Retinal pigment epithelial cell (primary cell): ENCODE measurements around the gene MVK.

ENCODE experiments used
- DNase-seq: peaks from one replicate; pipeline ENCODE4 v3.0.0-alpha.2; 2010; ENCODE audit warnings: low read depth
- H3K4me3 ChIP-seq: 2 replicates; pipeline ENCODE4 v1.5.1; 2011; ENCODE audit warnings: mild to moderate bottlenecking, low read length, control low read depth, moderate library complexity
- TF ChIP-seq, protein P1 (sequence below): conservative IDR thresholded peaks from 2 replicates; pipeline ENCODE4 v1.5.1; 2011; ENCODE audit warnings: low read depth, low read length, control low read depth, inconsistent platforms

MVK gene

DNA sequence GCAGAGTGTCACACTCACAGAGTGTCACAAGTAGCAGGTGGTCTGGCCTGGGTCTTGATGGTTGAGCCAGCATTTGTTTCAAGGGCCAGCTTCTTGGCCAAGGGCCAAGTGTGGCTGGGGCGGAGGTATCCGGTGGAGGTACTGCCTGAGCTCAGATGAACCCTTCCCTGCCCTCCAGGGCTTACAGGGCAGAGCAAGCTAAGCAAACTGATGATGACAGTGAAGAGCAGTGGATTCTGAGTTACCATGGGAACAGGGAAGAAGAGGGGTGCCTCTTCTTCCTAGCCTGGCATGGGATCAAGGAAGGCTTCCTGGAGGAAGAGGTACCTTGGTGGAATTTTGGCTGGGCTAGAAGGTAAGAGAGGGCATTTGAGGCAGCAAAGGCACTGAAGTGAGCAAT is 35.7 kb downstream of the MVK start:
- DNase-seq: no peak
- TF ChIP-seq, protein P1, sequence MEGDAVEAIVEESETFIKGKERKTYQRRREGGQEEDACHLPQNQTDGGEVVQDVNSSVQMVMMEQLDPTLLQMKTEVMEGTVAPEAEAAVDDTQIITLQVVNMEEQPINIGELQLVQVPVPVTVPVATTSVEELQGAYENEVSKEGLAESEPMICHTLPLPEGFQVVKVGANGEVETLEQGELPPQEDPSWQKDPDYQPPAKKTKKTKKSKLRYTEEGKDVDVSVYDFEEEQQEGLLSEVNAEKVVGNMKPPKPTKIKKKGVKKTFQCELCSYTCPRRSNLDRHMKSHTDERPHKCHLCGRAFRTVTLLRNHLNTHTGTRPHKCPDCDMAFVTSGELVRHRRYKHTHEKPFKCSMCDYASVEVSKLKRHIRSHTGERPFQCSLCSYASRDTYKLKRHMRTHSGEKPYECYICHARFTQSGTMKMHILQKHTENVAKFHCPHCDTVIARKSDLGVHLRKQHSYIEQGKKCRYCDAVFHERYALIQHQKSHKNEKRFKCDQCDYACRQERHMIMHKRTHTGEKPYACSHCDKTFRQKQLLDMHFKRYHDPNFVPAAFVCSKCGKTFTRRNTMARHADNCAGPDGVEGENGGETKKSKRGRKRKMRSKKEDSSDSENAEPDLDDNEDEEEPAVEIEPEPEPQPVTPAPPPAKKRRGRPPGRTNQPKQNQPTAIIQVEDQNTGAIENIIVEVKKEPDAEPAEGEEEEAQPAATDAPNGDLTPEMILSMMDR: no peak
- H3K4me3 ChIP-seq: no peak overlapping the region

DNA sequence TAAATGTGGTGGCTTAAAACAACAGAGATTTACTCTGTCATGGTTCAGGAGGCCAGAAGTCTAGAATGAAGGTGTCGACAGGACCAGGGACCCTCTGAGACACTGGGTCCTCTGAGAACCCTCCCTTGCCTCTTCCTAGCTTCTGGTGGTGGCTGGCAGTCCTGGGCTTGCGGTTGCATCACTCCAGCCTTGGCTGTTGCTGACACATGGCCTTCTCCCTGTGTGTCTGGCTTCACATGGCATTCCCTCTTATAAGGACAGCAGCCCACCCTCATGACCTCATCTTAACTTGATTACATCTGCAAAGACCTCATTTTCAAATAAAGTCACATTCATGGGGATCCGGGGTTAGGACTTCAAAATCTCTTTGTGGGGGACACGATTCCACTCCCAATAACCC is 36.9 kb downstream of the MVK start:
- no peak for DNase-seq
- TF ChIP-seq, protein P1: no peak
- H3K4me3 ChIP-seq: no peak overlapping the region

DNA sequence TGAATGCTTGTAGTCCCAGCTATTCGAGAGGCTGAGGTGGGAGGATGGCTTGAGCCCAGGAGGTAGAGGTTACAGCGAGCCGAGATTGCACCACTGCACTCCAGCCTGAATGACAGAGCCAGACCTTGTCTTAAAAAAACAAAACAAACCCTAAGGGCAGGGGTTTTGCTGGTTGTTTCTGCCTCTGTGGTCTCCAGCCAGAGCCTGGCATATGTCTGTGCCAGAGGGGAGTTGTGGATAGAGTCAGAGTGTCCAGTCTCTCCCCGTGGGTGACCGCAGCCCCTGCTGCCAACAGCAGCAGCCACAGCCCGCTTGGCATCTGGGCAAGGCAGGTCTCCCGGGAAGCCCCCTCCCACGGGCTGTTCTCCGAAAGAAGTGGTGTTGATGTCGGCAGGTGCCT is 37.6 kb downstream of the MVK start:
- DNase-seq: no peak
- H3K4me3 ChIP-seq: no peak overlapping the region
- TF ChIP-seq, protein P1: no peak

DNA sequence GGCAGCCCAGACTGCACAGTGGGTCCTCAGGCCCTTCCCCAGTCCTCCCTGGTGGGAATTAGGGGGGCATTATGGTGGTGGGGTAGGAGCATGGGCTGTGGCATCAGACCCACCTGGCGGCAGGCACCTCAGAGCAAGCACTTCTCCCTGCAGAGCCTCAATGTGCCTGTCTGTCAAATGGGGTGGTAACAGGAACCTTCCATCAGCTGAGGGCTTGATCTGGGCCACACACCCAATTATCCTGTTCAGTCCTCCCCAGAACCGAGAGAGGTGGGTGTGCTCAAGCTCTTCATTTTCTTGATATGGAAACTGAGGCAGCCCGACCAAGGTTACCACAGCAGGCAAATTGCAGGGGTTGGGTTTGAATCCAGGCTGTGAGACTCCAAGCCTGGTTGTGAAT is 38.4 kb downstream of the MVK start:
- no peak for DNase-seq
- TF ChIP-seq, protein P1: no peak
- H3K4me3 ChIP-seq: no peak overlapping the region

DNA sequence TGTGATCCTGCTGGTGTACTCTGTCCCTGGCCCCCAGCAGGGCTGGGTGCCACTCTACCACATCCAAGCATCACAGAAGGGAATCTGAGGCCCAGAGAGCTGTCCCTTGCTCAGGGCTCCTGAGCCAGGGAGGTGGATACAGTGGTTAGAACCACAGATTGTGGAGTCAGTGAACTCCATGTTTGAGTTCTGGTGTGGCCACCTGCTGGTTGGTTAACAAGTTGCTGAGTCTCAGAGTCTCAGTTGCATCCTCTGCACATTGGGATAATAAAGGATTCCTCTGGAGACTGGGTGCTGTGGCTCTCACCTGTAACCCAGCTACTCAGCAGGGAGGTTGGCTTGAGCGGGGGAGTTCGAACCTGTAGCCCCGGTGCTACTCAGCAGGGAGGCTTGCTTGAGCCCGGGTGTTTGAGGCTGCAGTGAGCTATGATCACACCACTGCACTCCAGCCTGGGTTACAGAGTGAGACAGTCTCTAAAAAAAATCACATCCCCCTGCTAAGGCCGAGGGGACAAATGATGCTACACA is 39.4 kb downstream of the MVK start:
- DNase-seq: no peak

DNA sequence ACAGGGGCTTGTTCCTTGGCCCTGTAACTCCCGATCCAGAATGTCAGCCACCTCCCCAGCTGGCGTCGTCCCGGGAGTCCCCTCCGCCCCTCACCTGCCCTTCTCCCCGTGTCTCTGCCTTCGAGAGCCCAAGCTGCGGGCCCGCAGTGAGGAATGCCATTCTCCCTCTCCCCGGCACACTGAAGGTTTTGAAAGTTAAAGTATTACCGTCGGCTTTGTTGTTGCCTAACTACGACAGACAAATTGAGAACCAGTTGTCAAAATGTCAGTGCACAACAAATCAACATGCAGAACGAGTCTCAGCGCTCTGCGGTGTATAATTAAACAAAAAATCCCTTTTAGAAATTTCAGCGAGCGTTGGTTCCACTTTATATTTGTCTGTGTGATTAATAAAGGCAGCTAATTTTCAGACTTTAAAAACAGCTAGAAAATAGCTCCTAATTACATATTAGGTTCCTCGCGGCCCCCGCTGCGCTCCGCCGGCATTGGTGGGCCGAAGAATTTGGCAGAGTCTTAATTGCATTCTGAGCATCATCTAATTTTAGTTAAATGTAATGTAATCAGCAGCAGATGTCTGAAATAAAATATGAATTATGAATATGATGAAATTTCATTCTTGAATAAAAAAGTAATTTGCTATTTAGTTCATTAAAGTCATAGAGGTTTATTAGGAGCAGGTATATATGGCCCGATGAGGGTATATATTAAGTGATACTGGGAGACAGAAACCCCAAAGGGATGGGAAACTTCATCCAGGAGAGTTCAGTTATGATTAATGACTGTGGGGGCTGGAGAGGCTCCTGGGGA is 40.3 kb downstream of the MVK start:
- H3K4me3 ChIP-seq: no peak overlapping the region
- no peak for DNase-seq
- TF ChIP-seq, protein P1: no peak

More for the DNA sequence above, 39.4 kb downstream of the MVK start:
- TF ChIP-seq, protein P1: peak; percentile 36
- H3K4me3 ChIP-seq: no peak overlapping the region
